Measurements from ENCODE around the gene TAS2R39. TPM values are rescaled to one million over a fixed set of nuclear protein-coding genes. Genes with fewer than 3 reads are reported as not detected.

The TAS2R39 gene
- not detected for total RNA-seq

GRCh38 chr7:143183024-143183423 lies at the start of gene TAS2R39:
TSS of gene TAS2R39 (plus strand) at chr7:143183419. CDS start at chr7:143183419, 0 bp downstream.

GRCh38 chr7:143221737-143222136 lies 38.5 kb downstream of the TAS2R39 start, which contains the start of gene TAS2R40:
TSS of gene TAS2R40 (plus strand) at chr7:143222037. CDS start at chr7:143222079, 42 bp downstream.

Small RNA genes lying within 50 kb of the gene (small RNA-seq; reads per million reads assigned to genes)
- gene AC073342.3 (ENCODE audit: low replicate concordance) = not detected

Other genes starting within 250 kb of the TAS2R39 start
- gene TRPV5, start 249.7 kb upstream of the TAS2R39 start, total RNA-seq = 1.1 TPM
- not detected for gene LLCFC1, start 243.9 kb upstream of the TAS2R39 start, total RNA-seq
- 3.2 TPM for gene KEL, start 221.1 kb upstream of the TAS2R39 start, total RNA-seq
- gene OR9A2, start 156.3 kb upstream of the TAS2R39 start, total RNA-seq = 0.53 TPM
- gene OR6V1, start 131.1 kb upstream of the TAS2R39 start, total RNA-seq = not detected
- not detected for gene PIP, start 51.3 kb upstream of the TAS2R39 start, total RNA-seq
- gene TAS2R40, start 38.6 kb downstream of the TAS2R39 start, total RNA-seq = not detected
- 149 TPM for gene GSTK1, start 80.0 kb downstream of the TAS2R39 start, total RNA-seq
- 18.1 TPM for gene TMEM139, start 101.5 kb downstream of the TAS2R39 start, total RNA-seq
- gene CASP2, start 104.9 kb downstream of the TAS2R39 start, total RNA-seq = 27.9 TPM
- gene CLCN1, start 132.7 kb downstream of the TAS2R39 start, total RNA-seq = 3.9 TPM
- 1.9 TPM for gene FAM131B, start 179.3 kb downstream of the TAS2R39 start, total RNA-seq
- 67.9 TPM for gene ZYX, start 197.9 kb downstream of the TAS2R39 start, total RNA-seq
- gene EPHA1, start 225.4 kb downstream of the TAS2R39 start, total RNA-seq = 11.1 TPM